Measurements from ENCODE around the gene PDLIM7. TPM values are rescaled to one million over a fixed set of nuclear protein-coding genes. Genes with fewer than 3 reads are reported as not detected.
A peak's percentile ranks its signal among the peaks of the same experiment; 100 is the strongest.
"Not testable (repeated sequence)": the region's sequence is repeated elsewhere in the genome, so short reads cannot be mapped to it uniquely, and the experiment has no call there.

PDLIM7 gene, protein sequence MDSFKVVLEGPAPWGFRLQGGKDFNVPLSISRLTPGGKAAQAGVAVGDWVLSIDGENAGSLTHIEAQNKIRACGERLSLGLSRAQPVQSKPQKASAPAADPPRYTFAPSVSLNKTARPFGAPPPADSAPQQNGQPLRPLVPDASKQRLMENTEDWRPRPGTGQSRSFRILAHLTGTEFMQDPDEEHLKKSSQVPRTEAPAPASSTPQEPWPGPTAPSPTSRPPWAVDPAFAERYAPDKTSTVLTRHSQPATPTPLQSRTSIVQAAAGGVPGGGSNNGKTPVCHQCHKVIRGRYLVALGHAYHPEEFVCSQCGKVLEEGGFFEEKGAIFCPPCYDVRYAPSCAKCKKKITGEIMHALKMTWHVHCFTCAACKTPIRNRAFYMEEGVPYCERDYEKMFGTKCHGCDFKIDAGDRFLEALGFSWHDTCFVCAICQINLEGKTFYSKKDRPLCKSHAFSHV
- 24.4 and 30.1 TPM in 2 replicates for total RNA-seq

DNA sequence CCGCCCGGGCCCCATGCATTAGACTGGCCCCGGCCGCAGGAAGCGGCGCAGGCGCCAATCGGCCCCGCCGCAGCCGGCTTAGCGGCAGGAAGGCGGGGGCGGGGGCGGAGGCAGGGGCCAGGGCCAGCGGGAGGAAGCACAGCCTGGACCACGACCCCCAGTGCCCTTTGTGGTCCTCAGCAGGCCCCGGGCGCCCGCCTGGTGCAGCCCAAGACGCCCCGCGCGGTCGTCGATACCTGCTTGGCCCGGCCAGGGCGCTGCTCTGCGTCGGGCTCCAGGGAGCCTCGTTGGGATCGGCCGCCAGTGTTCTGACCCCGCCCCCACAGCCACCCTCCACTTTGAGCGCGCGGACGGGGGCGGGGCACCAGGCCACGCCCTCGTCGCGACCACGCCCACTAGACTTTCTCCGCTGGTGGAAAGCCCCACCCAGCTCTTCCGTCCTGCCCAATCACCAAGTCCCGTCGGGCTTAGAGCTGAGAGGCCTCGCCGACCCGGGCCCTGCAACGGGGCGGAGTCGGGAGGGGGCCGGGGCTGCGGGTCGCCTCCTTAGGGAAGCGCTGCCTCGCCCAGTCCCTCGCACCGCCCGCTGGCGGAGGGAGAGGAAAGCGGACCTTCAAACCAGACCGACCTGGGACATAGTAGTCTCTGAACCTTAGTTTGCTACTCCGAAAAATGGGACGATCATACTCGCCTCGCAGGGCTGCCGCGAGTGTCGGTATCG, at the start of gene PDLIM7:
PDLIM7 (minus strand) TSS at position 313 of the 721 bp plus-strand sequence. CDS start 1,092 bp downstream, outside the sequence.
- peak; percentile 97 to 98 for DNase-seq (ENCODE audit: low read depth in 2 of 2)

DNA sequence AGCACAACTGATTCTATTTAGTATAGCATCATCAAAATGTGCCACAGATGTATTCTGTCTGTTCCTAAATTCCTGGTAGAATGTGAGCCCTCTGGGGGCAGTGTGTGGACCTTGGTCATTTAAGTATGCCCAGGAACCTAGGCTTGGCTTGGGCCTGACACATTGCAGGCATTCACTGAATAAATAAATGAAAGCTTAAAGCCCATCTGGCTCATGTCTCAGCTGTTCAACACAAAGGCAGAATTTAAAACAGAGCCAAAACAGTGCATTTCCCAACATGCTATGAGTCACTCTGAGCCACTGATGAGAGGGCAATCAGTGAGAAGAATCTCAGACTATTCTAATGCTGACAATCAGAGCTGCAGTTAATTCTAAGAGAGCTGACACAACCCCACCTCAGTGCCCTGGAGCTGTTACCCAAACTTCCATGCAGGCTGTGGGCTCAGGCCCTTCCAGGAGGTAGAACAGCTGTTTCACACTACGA, 48.9 kb upstream of the PDLIM7 start:
- peak; percentile 72 to 91 for DNase-seq (ENCODE audit: low read depth in 2 of 2)

DNA sequence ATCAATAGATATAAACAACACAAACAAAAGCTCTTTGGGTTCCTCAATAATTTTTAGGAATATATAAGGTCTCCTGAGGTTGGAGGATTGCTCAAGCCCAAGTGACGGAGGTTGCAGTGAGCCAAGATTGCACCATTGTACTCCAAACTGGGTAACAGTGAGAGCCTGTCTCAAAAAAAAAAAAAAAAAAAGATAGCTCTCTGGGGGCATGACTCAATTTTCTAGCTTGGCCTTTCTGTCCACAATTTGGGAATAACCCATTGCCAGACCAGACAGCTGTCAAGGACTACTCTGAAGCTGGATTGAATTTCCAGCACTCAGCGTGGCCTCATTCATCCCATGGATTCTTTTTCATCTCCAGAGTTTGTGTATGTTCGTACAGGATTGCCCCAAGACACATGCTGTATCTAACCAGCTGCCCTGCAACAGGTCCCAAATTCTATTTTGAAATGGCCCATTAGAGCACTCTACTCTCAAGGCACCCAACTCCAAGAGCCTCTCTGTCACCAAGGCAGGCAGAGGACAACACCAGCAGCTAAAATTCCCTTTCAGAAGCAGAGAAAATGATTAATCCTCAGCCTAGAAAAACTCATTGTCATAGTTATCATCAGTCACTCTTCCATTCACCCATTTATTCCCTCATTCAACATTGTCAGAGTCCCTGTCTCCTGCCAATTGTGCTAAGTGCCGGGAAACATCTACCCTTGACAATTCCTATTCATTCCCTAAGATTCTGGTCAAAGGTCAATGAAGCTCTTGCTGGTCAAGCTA, 48.3 kb upstream of the PDLIM7 start:
- DNase-seq (ENCODE audit: low read depth in 2 of 2), result no peak

DNA sequence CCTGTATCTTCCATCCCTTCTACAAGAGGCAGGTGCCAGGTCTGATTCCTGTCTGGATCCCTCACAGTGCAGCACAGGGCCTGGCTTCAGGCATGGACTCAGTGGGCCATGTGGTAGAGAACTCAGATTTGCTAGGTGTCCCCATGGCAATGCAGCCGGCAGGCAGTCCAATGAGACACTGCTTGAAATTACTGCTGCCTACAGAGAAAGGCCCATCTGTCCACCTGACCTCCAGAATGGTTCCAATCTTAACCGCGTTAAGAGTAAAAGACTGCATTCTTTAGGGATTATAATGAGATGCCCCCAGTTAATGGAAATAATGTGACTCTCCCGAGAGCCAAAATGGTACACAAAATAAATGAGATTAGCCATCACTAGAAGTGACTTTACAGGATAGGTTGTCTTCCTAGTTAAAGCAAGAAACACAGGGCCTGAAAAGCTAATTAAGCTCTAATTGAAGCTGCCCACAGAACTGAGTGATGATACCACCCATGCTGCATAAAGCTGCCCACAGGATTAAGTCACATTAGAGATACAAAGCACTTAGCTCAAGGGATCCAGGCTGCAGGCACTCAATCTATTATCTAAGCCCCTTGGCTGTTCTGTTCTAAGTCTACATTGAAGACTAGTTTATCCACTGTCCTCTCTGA, 45.5 kb upstream of the PDLIM7 start:
- no peak for DNase-seq (ENCODE audit: low read depth in 2 of 2)

DNA sequence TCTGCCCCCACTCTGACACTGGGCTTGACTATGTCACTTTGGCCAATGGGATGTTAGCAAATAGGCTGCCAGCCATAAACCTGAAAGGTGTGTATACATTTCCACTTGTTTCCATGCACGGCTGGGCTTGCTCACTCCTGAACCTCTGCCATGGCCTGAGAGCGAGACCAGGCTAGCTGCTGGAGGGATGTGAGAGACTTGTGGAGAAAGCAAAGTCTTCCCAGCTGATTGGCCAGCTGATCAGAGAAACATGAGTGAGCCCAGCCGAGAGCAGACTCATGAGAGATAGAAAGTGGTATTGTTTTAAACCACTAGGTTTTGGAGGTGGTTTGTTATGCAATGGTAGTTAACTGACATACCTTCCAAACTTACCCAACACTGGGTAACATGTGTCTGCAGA, 43.0 kb upstream of the PDLIM7 start:
- no peak for DNase-seq (ENCODE audit: low read depth in 2 of 2)

DNA sequence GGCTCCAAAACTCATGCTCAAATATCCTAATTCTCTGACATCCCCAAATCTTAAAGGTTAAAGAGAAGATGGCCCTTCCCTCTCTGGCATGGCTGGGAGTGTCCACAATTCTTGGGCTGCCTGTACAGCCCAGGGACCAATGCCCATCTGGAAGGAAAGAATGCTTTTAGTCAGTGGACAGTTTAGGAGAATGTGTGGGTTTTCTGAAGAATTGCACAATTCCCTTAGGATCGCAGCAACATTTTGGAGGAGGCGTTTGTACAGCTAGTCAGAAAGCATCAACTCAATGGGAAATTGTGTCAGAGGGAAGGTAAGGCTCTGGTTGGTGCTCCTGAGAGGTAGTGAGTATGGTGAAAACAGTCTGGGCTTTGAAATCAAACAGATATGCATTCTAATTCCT, 42.0 kb upstream of the PDLIM7 start:
- no peak for DNase-seq (ENCODE audit: low read depth in 2 of 2)

DNA sequence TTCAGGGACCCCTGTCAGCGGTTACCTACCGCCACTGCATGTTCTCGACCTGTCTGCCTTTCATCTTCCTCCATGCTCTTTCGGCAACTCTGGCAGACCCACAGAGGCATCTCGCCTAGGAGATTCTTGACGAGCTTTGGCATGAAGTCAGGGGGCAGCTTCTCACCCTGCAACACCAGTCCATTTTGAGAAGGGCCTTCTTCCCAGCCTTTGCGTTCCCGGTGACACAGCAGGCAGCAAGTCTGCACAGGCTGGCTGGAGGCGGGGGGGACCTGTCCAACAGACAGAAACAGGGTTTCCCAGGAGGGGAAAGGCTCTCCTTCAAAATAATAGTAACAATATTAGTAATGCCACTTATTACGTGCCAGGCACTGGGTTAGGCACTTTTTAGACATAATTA, 41.5 kb upstream of the PDLIM7 start:
- DNase-seq (ENCODE audit: low read depth in 2 of 2), result no peak

DNA sequence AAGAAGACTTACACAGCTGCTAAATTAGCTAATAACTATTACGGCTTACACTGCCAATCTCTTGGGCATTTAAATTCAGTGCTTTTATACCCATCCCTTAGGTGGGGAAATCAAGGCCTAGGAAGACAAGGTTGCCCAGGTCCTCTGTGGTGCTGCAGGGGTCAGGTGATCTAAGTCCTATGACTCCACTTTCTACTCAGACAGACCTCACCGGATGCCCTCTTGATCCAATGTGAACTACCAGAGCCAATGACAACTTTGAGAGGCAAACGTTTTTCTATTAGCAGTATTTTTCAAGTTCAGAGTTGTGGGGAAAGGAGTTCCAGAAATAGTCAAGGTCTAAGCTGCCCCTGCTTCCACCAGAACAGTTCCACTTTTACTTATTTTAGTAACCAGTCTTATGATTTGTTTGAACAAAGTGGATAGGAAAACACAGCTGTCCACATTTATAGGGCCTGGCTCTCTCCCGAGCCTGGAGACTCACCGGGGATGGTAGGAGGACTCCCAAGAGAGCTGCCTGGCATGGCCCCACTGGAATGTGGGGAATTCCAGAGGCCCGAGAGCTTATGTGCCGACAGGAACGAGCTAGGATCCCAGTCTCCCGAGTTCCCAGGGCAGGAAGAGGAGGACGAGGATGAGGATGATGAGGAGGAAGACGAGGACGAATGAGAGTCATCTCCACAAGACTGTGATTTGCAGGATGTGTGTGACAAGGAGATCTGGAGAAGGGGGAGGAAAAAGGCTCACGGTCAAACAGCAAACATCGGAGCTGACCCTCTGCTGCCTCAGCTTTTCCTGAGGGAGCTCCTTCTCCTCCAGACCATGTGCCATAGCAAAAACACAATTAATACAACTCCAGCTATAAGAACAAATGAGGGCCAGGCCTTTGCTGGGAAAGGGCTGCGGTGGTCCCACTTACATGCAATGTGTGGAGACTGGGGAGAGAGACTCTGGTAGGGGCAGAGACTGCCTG, 40.3 kb upstream of the PDLIM7 start:
- DNase-seq (ENCODE audit: low read depth in 2 of 2), result peak; percentile 47 to 85

DNA sequence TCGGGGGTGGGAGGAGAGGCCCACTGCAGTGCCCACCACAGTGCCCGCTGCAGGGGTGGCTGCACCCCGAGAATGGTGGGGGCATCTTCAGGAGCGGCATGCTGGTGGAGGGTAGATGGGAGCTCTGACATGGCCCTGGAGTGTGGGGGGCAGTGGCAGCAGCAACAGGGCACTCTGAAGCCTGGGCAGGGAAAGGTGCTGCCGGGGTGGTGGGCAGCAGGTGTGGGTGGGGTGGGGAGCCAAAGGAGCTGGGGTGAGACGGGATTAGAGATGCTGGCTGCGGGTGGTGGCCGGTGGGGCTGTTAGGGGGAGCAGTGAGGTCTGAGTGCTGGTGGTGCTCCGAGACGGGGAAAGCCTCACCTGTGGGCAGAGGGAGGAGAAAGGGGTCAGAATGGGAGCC, 39.0 kb upstream of the PDLIM7 start:
- no peak for DNase-seq (ENCODE audit: low read depth in 2 of 2)

DNA sequence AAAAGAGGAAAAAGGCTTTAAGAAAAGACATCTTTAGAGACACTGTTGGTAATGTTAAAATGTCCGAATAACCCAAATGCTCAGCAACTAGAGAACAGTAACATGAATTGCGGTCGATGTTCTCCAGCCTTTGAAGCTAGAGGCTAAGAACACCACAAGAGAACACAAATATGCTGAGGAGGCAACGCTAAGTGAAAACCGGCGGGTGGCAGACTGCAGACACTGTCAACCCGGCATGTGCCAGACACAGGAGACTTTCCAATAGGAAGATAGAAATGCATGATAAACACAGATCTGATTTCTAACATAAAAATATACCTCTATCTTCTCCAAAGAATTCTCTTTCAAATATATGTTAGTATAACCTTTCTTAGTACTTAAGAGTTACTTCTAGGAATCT, 37.7 kb upstream of the PDLIM7 start:
- DNase-seq (ENCODE audit: low read depth in 2 of 2), result no peak

DNA sequence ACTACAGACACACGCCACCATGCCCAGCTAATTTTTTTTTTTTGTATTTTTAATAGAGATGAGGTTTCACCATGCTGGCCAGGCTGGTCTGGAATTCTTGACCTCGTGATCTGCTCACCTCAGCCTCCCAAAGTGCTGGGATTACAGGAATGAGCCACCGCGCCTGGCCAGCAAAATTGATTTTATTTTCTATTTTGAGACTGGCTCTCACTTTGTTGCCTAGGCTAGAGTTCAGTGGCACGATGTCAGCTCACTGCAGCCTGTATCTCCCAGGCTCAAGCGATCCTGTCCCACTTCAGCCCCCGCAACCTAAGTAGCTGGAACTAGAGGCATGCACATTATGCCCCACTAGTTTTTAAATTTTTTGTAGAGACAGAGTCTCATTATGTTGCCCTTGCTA, 37.0 kb upstream of the PDLIM7 start:
- not testable (repeated sequence) for DNase-seq (ENCODE audit: low read depth in 2 of 2)

DNA sequence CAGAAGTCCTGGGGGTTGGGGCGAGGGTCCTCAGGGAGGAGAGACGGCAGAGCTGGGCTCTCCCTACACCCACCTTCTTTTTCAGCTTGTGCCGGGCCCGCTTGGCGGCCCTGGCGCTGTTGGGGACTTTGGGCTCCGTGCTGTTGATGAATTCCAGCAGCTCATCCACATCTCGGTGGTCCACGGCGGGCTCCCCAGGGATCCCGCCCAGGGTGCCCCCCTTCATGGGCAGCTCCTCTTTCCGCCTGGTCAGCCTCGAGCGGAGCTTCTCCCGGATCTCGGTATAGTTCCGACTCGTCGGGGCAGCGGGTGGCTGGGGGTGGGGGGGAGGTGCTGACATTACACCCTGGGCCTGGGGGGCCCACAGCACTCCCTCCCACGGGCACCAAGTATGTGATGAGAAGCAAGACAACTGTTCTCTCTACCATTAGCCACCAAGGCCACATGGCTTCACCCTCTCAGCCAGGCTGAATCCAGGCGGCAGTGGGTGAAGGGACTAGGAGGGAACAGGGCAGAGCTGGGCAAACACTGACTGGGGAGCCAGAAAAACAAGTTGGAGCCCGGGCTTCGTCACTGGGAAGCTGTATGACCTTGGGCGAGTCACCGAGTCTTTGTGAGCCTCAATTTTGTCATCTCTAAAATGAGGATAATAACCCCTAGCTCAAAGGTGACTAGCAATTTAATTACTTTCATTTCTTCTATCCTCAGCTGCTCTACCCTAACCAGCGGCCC, 34.0 kb upstream of the PDLIM7 start:
- DNase-seq (ENCODE audit: low read depth in 2 of 2), result no peak

DNA sequence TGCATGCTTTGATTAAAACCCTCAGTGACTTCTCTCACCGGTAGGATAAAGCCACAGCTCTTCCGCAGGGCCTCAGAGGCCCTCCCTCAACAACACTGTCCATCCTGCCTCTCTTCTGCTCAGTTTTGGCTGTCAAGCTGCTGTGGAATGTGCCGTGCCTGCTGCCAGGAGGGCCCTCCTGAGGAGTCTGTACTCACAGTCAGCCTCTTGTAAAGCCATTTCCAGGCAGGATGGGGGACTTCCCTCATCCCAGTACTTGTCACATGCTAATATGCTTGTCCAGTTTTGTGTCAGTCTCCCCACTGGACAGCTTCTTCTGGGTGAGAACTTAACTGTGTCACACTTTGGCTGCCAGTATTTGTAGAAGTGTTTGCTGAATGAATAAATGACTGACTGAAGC, 33.2 kb upstream of the PDLIM7 start:
- DNase-seq (ENCODE audit: low read depth in 2 of 2), result no peak

DNA sequence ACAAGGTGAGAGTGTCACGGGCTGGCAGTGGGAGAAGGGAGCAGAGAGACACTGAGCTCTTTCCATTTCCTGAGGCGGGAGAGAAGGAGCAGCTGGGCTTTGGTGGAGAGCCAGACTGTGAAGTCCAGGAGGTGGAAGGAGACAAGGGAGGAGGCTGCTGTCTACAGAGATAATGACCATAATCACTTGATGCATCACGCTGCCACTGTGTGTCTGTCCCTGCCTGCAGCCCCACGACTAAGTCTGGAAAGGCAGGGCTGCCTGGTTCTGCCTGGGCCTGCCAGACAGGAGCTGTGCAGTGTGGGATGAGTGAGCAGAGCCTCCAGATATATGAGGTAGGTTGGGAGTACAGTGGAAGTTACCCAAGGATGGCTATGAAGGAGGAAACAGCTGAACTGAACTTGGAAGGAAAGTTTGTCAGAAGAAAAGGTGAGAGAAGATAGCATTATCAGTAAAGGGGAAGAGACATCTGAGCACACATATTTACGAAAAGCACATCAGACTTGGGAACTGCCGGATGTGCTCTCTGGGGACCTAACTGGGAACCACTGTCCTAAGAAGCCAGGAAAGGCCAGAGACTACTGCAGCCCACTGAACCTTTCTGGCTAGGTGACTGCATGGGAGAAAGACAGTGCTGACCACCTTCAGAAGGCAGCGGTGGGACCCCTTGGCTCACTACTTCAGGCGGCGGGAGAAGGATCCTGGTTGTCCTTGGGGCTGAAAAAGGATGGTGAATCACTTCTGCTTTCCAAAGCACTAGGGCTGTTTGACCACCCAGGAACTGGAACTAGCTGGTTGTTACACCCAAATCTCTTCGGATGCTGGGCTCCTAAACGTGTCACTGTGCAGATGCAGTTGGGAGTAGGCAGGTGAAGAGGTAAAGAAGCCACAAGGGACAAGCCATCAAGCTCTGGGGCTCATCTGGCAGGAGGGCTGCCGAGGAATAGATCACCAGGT, 32.1 kb upstream of the PDLIM7 start:
- no peak for DNase-seq (ENCODE audit: low read depth in 2 of 2)

DNA sequence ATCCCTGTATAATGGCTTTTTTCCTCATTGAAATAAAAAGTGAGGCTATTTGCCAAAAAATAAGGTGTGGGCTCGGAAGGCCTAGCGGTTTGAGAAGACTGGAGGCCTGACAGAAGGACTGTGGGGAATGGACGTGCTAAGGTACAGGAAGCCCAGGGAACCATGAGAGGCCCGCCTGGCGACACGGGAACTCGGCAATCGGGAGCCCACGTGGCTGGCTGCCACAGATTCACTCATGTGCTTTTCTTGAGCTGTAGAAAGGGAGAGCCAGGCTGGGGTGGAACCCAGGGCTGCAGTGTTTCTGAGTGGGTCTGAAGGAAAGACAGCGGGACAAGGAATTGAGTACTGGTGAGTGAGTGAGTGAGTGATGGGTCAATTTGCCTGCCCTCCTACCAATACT, 31.2 kb upstream of the PDLIM7 start:
- DNase-seq (ENCODE audit: low read depth in 2 of 2), result no peak

DNA sequence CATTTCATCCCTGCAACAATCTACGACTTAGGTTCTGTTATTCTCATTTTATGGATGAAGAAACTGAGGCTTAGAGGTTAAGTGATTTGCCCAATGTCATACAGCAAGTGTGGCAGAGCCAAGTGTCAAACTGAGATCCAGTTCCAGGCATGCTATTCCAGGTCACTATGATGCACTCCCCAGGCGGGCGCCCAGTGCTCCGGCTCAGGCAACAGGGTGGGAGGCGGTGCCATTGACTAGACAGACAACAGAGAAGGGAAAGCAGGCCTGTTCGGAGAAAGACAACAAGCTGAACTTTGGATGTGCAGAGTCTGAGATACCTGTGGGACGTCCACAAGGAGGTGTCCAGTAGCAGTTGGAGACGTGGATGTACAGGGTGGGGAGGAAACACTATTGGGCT, 30.2 kb upstream of the PDLIM7 start:
- no peak for DNase-seq (ENCODE audit: low read depth in 2 of 2)

DNA sequence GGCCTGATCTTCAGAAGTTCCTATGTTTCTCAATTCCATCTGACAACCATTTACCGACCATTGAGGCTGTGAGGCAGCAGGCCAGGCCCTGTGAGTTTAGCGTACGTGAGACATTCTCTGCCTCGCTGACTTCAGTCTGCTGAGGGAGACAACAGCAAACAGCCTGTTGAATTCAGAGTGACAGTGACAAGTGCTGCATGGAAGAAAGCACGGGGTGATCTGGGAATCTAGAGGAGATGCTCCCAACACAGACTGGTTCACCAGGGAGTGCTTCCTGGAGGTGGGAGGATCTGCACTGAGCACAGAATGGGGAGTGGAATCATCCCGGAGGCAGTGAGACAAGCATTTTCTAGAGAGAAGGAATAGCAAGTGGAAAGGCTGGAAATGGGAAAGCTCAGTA, 29.4 kb upstream of the PDLIM7 start:
- no peak for DNase-seq (ENCODE audit: low read depth in 2 of 2)

DNA sequence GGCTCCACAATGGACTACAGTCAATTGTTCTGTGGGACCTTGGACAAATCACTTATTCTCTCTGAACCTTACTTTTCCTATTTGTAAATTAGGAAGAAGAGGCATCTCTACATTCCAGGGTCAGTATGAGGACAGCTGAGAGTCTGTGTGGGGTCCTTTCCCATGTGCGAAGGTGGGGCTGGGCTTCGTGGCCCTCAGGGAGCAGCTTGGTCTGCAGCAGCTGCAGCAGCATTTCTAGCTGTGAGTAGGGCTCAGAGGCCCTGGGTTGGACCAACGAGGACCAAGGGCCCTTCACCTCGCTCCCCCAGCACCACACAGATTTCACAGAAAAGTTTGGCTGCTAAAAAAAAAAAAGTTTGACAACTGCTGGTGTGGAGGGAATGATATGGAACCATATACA, 28.8 kb upstream of the PDLIM7 start:
- no peak for DNase-seq (ENCODE audit: low read depth in 2 of 2)

All from lung microvascular endothelial cell (primary cell).